ENCODE data around the gene GTF3C2. TPM values are rescaled to one million over a fixed set of nuclear protein-coding genes. Genes with fewer than 3 reads are reported as not detected.

The GTF3C2 gene
- total RNA-seq, 1 donor = 33.4 TPM

GRCh38 chr2:27294928-27295327 is 61.6 kb downstream of the GTF3C2 start:
- H3K4me3 ChIP-seq (ENCODE audit: low read depth, low read length) = no peak overlapping the region
- no peak for DNase-seq (ENCODE audit: low read depth)
- no peak for TF ChIP-seq CTCF (IDR thresholded peaks at IDR 0.05; ENCODE audit: insufficient read depth, low read length)

GRCh38 chr2:27291865-27292264 is 64.7 kb downstream of the GTF3C2 start:
- peak; percentile 47 for DNase-seq (ENCODE audit: low read depth)
- no peak overlapping the region for H3K4me3 ChIP-seq (ENCODE audit: low read depth, low read length)
- TF ChIP-seq CTCF (IDR thresholded peaks at IDR 0.05; ENCODE audit: insufficient read depth, low read length) = peak; percentile 5

- no peak overlapping the region for H3K4me3 ChIP-seq (ENCODE audit: low read depth, low read length)
- TF ChIP-seq CTCF (IDR thresholded peaks at IDR 0.05; ENCODE audit: insufficient read depth, low read length) = no peak
- DNase-seq (ENCODE audit: low read depth) = no peak
Measured at GRCh38 chr2:27290549-27290948, 66.0 kb downstream of the GTF3C2 start.

- TF ChIP-seq CTCF (IDR thresholded peaks at IDR 0.05; ENCODE audit: insufficient read depth, low read length) = no peak
- no peak overlapping the region for H3K4me3 ChIP-seq (ENCODE audit: low read depth, low read length)
- no peak for DNase-seq (ENCODE audit: low read depth)
Measured at GRCh38 chr2:27288610-27289009, 68.0 kb downstream of the GTF3C2 start.

GRCh38 chr2:27285481-27285880 is 71.1 kb downstream of the GTF3C2 start:
- no peak for TF ChIP-seq CTCF (IDR thresholded peaks at IDR 0.05; ENCODE audit: insufficient read depth, low read length)
- no peak overlapping the region for H3K4me3 ChIP-seq (ENCODE audit: low read depth, low read length)

GRCh38 chr2:27284996-27285395 is 71.6 kb downstream of the GTF3C2 start:
- TF ChIP-seq CTCF (IDR thresholded peaks at IDR 0.05; ENCODE audit: insufficient read depth, low read length) = no peak
- no peak for DNase-seq (ENCODE audit: low read depth)
- H3K4me3 ChIP-seq (ENCODE audit: low read depth, low read length) = no peak overlapping the region

More at GRCh38 chr2:27285481-27285880, 71.1 kb downstream of the GTF3C2 start:
- DNase-seq (ENCODE audit: low read depth) = no peak

GRCh38 chr2:27282892-27283291 is 73.7 kb downstream of the GTF3C2 start:
- H3K4me3 ChIP-seq (ENCODE audit: low read depth, low read length) = no peak overlapping the region
- DNase-seq (ENCODE audit: low read depth) = no peak
- TF ChIP-seq CTCF (IDR thresholded peaks at IDR 0.05; ENCODE audit: insufficient read depth, low read length) = no peak

Data from fibroblast of the aortic adventitia (primary cell).